Naive thymus-derived CD8-positive, alpha-beta T cell (primary cell): ENCODE measurements around the gene ZKSCAN4. TPM values are rescaled to one million over a fixed set of nuclear protein-coding genes. Genes with fewer than 3 reads are reported as not detected.

Source experiments
- ATAC-seq, 2 donors: fragments of 150-1000 bp; cut with Tn5 transposase in 1 of 2; sonication (Bioruptor Pico), chemical (Tn5 transposase) in 1 of 2; 1 replicate in 1 of 2; 2 replicates in 1 of 2; pipeline ENCODE4 v1.10.0; 2021; ENCODE audit warnings: mild to moderate bottlenecking in 2 of 2, moderate library complexity in 2 of 2
- POLR2A ChIA-PET: fragments of 350-600 bp; sonication (Branson Sonifier 250); formaldehyde crosslinking; loops from one replicate; lab custom pipeline; 2021; ENCODE audit warnings: antibody characterized with exemption; lab: Charles Lee
- DNase-seq, 10 donors: peaks; one replicate each; pipeline versions ENCODE4 v3.0.0 to v3.0.0-alpha.2; 2020 to 2022
- H3K27ac Mint-ChIP-seq, 10 donors: one replicate each; pipeline ENCODE4 v1.8.0; 2020 to 2022; ENCODE audit warnings: mild to moderate bottlenecking in 10 of 10, mixed read lengths in 10 of 10, moderate library complexity in 4 of 10, inconsistent platforms in 1 of 10
- H3K27me3 Mint-ChIP-seq, 5 donors: one replicate each; pipeline ENCODE4 v1.8.0; 2021 to 2022; ENCODE audit warnings: mixed read lengths in 5 of 5
- H3K36me3 Mint-ChIP-seq, 3 donors: one replicate each; pipeline ENCODE4 v1.8.0; 2020 to 2022; ENCODE audit warnings: mixed read lengths in 3 of 3, mild to moderate bottlenecking in 2 of 3, inconsistent platforms in 1 of 3
- H3K4me1 Mint-ChIP-seq, 4 donors: one replicate each; pipeline ENCODE4 v1.8.0; 2021 to 2022; ENCODE audit warnings: mixed read lengths in 4 of 4
- H3K4me3 Mint-ChIP-seq, 10 donors: one replicate each; pipeline ENCODE4 v1.8.0; 2020 to 2022; ENCODE audit warnings: mild to moderate bottlenecking in 10 of 10, mixed read lengths in 10 of 10, moderate library complexity in 6 of 10, inconsistent platforms in 1 of 10
- H3K9me3 Mint-ChIP-seq, 9 donors: one replicate each; pipeline ENCODE4 v1.8.0; 2020 to 2022; ENCODE audit warnings: mixed read lengths in 9 of 9, mild to moderate bottlenecking in 3 of 9, inconsistent platforms in 1 of 9, moderate library complexity in 1 of 9
- polyA plus RNA-seq, 3 donors: library from polyadenylated mRNA; unstranded; fragments of 300-500 nt; fragmentation: Illumina TruSeq; gene quantifications; one replicate each; pipeline ENCODE4 v1.2.3, GENCODE V29; 2021
- total RNA-seq, 8 experiments: library from RNA in 2 of 8; stranded (reverse) in 2 of 8; gene quantifications; one replicate each; pipeline ENCODE4 v1.2.3 and lab custom pipeline; 2021 to 2026

ZKSCAN4 gene
- total RNA-seq (10 to 100 TPM; 10.5 to 11.4 TPM), polyA plus RNA-seq (1 to 10 TPM; 3.4 to 7.1 (median 4.1) TPM), total RNA-seq (lab: John Stamatoyannopoulos, UW) (6.4 to 22.0 (median 11.7) reads per million in 6 experiments)

DNA sequence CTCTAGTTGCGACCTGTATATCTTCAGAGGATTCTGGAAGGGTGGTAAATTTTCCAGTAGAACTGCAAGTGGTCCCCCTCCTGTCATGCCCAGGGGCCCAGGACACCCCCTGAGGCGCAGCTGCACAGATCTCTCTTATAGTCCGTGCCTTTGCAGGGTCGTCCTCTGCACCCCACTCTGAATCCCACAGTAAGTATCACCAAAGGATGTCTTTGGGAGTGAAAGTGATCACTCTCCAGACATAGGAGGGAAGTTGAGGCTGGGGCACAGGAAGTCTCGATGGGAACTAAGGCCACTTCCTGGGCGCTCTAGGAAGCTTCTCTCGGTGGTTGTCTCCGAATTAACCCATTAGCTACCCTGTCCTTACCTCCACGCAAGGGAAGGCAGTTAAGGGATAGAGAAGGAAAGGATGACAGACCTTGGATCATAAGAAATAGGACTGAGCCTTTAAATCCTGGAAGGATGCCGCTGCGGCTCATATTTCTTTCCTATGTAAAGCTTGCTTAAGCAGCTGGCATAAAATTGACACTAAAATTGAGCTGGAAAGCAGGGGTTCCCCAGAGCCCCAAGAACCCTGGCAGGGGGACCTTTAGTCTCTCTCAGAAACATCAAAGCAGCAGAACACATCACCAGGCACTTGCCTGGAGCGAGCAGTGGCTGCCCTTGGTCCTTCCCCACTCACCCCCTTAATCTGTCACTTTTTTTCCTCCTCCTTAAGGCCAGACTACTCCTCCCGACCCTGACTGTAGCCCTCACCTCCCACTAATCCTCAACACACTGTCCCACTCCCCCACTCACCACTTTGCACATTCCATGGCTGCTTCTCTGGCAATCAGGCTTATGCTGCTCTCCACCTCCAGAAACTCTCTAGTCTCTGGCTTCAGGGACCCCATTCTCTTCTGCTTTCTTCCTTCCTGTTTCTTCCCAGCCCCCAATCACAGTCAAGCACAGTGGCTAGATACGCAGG, at the start of gene ZKSCAN4:
ZKSCAN4 (minus strand) TSS at position 261 of the 967 bp plus-strand sequence. CDS start 289 bp downstream, outside the sequence.
- Mint-ChIP-seq H3K9me3 (peaks cover 0 to 10% (median 0%) of the 10 kb centered on the region in 9 donors), H3K36me3 (peaks cover 0 to 24% (median 10%) of the 10 kb centered on the region in 3 donors), H3K27me3 (peaks cover 0 to 2% (median 0%) of the 10 kb centered on the region in 5 donors), H3K4me3 (peak within 1 kb of the TSS; percentile 88 to 100 (median 98)), H3K4me1 (peaks cover 18 to 48% (median 46%) of the 10 kb centered on the region in 4 donors), H3K27ac (peak within 1 kb of the TSS; percentile 91 to 98 (median 95))
- POLR2A ChIA-PET: interaction anchor here (0.6 to 3.8 kb wide), 14 partner anchors 9 to 171 kb away, joined by 3 to 75 read pairs (median 4); partner anchors contain the start of genes ZKSCAN3, ZKSCAN8 and ZSCAN26
- ATAC-seq: peak; percentile 83 to 93
- peak; percentile 55 to 91 (median 82) for DNase-seq

DNA sequence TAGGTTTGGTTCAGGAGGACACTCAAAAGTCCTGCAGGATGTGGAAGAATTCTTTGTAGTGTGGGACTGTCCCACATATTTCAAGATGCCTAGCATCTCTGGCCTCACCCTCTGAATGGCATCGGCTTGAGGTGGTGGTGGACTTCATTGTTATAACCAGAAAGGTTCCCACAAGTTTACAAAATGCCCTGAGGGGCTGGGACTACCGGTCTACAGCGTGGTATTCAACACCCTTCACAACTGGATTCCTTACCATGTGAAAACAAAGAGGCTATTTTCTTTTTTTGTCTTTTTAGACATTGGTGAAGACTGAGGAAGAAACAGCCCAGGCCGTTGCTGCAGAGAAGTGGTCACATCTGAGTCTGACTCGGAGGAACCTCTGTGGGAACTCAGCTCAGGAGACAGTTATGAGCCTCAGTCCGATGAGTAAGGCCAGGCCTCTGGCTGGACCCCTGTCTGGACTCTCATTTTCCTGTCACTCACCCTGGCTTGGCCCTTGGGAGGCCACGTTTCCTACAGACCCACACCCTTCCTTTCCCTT, 44.5 kb upstream of the ZKSCAN4 start:
- H3K27me3 Mint-ChIP-seq: peaks cover 0 to 9% (median 0%) of the 10 kb centered on the region in 5 donors
- DNase-seq (no peak), ATAC-seq (no peak)
- POLR2A ChIA-PET: no interaction called here
- H3K4me3 Mint-ChIP-seq: no peak overlapping the region
- H3K9me3 Mint-ChIP-seq: no peaks in the 10 kb centered on the region
- H3K36me3 Mint-ChIP-seq: peaks cover 0 to 13% (median 3%) of the 10 kb centered on the region in 3 donors
- no peak overlapping the region for H3K27ac Mint-ChIP-seq
- H3K4me1 Mint-ChIP-seq: no peaks in the 10 kb centered on the region

DNA sequence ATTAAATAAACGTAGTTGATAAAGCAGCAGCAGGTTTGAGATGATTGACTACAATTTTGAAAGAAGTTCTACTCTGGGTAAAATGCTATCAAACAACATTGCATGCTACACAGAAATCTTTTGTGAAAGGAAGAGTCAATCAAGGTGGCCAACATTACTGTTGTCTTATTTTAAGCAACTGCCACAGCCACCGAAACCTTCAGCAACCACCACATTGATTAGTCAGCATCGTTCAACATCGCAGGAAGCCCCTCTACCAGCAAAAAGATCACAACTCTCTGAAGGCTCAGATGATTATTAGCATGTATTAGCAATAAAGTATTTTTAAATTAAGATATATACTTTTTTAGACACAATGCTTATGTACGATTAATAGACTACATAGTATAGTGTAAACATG, 43.3 kb upstream of the ZKSCAN4 start:
- no peak for ATAC-seq
- peaks cover 0 to 9% (median 0%) of the 10 kb centered on the region in 9 donors for H3K9me3 Mint-ChIP-seq
- H3K27ac Mint-ChIP-seq: no peak overlapping the region
- peaks cover 0 to 10% (median 0%) of the 10 kb centered on the region in 3 donors for H3K36me3 Mint-ChIP-seq
- no peak for DNase-seq
- POLR2A ChIA-PET: no interaction called here
- H3K27me3 Mint-ChIP-seq: peaks cover 0 to 12% (median 0%) of the 10 kb centered on the region in 5 donors
- H3K4me1 Mint-ChIP-seq: no peaks in the 10 kb centered on the region
- no peak overlapping the region for H3K4me3 Mint-ChIP-seq

DNA sequence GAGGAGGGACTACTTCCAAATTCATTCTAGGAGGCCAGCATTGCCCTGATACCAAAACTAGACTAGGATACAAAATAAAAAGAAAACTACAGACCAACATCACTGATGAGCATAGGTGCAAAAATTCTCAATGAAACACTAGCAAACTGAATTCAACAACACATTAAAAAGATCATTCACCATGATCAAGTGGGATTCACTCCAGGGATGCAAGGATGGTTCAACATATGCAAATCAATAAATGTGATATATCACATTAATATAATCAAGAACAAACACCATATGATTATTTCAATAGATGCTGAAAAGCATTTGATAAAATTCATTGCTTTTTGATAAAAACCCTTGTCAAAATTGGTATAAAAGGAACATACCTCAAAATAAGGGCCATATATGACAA, 39.5 kb upstream of the ZKSCAN4 start:
- Mint-ChIP-seq H3K4me1 (no peaks in the 10 kb centered on the region), H3K4me3 (no peak overlapping the region), H3K9me3 (peaks cover 0 to 9% (median 0%) of the 10 kb centered on the region in 9 donors), H3K36me3 (peaks cover 3 to 15% (median 9%) of the 10 kb centered on the region in 3 donors), H3K27me3 (peaks cover 0 to 6% (median 0%) of the 10 kb centered on the region in 5 donors), H3K27ac (no peak overlapping the region)
- DNase-seq: no peak
- POLR2A ChIA-PET: no interaction called here
- ATAC-seq: no peak

DNA sequence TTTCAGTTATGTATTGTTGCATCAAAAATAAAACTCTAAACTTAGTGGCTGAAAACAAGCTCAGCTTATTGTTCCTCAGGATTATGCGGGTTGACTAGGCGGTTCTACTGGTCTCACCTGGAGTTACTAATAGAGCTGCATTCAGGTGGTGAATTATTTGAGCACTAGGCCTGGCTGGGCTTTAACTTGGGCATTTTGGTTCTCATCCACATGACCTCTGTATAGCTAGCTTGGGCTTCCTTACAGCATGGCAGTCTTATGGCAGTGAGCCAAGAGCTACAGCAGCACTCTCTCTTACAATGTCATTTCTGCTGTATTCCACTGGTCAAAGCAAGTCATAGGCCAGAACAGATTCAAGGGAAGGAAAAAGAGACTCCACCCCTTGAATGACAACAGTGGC, 30.9 kb upstream of the ZKSCAN4 start:
- Mint-ChIP-seq H3K4me1 (peaks cover 9 to 14% (median 12%) of the 10 kb centered on the region in 4 donors), H3K4me3 (peak overlapping the region in 1 of 10 donors; percentile 14), H3K36me3 (peaks cover 6 to 8% (median 7%) of the 10 kb centered on the region in 3 donors), H3K27ac (no peak overlapping the region), H3K27me3 (peaks cover 18 to 36% (median 22%) of the 10 kb centered on the region in 5 donors), H3K9me3 (peaks cover 0 to 7% (median 0%) of the 10 kb centered on the region in 9 donors)
- DNase-seq: no peak
- POLR2A ChIA-PET: interaction anchor here (0.5 kb wide), 1 partner anchor 142 kb away, joined by 3 read pairs; no protein-coding TSS in a partner anchor
- no peak for ATAC-seq

DNA sequence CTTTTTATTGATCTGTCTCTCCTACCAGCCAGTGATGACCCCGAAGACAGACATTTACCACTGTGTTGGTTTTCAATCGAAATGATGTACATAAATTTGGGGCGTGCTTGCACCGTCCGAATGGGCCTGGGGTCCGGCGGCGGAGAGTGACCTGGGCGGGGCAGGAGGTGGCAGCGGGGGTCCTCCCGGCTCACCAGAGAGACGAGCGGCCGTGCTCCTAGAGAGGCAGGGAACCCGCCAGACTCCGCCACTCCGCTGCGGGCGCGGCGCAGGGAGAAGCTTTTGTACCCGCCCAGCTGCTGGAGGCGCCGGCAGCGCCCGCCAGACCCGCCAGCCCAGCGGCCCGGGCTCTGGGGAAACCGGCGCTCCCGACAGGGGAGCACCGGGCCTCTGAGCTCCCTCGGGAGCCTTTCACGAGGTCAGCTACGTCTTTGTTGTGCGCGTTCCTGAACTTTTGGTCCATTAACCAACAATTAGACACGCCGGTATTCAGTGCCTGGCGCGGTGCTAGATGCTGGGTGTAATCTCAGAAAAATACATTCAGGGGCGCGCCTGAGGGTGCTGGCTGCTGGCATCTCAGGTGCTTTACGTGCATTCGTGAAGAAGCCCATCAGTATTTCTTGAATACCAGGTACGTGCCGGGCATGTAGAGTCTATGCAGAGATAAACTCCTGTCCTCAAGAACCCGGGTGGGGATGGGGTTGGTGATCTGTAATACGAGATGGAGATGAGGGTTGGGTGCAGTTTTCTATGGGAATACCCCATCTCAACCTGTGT, 29.4 kb upstream of the ZKSCAN4 start, which contains the start of gene PGBD1:
PGBD1 (plus strand) TSS at position 285 of the 777 bp plus-strand sequence. CDS start 2,242 bp downstream, outside the sequence.
- Mint-ChIP-seq H3K36me3 (peaks cover 13 to 17% (median 14%) of the 10 kb centered on the region in 3 donors), H3K9me3 (peaks cover 0 to 7% (median 0%) of the 10 kb centered on the region in 9 donors), H3K27ac (peak within 1 kb of the TSS in 4 of 10 donors; percentile 8 to 80 (median 65)), H3K4me3 (peak within 1 kb of the TSS; percentile 75 to 90 (median 82)), H3K27me3 (peaks cover 18 to 32% (median 18%) of the 10 kb centered on the region in 5 donors), H3K4me1 (peaks cover 9 to 14% (median 12%) of the 10 kb centered on the region in 4 donors)
- peak; percentile 91 to 95 for ATAC-seq
- peak; percentile 6 to 65 (median 39) for DNase-seq
- POLR2A ChIA-PET: interaction anchor here (1.4 kb wide), 1 partner anchor 15 kb away, joined by 7 read pairs; the partner anchor contains the start of gene ZSCAN26

DNA sequence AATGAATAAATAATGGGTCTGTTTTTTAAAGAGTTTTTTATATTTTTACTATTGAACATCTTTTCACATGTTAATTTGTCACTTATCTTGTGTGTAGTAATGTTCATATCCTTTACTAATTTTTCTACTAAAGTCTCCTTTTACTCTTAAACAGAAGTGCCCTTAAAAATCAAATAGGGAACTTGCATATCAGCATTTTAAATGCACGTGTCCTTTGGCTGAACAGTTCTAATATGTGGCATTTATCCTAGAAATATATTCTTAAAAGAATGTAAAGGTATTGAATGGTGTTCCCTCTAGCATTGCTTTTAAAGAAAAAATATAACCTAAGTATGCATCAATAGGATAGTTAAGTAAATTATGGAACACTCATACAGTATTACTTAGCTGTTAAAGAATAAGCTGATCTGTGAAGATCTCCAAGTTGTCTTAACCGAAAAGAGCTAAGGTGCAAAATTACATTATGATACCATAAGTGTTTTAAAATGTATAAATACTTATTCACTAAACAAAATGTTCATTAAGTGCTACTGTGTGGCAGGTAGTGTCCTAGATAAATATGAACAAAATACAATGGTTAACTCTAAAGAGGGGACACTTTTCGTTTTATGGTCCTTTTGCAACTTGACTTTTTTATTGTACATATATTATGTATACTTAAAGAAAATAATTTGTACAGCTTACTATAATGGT, 28.7 kb upstream of the ZKSCAN4 start:
- DNase-seq (no peak), ATAC-seq (no peak)
- H3K4me1 Mint-ChIP-seq: peaks cover 9 to 14% (median 12%) of the 10 kb centered on the region in 4 donors
- peak overlapping the region; percentile 75 to 90 (median 80) for H3K4me3 Mint-ChIP-seq
- H3K27me3 Mint-ChIP-seq: peaks cover 17 to 32% (median 18%) of the 10 kb centered on the region in 5 donors
- peaks cover 19 to 24% (median 20%) of the 10 kb centered on the region in 3 donors for H3K36me3 Mint-ChIP-seq
- POLR2A ChIA-PET: interaction anchor here (1.4 kb wide), 1 partner anchor 14 kb away, joined by 7 read pairs; the partner anchor contains the start of gene ZSCAN26
- H3K9me3 Mint-ChIP-seq: peaks cover 0 to 14% (median 0%) of the 10 kb centered on the region in 9 donors
- peak overlapping the region in 1 of 10 donors; percentile 8 for H3K27ac Mint-ChIP-seq

DNA sequence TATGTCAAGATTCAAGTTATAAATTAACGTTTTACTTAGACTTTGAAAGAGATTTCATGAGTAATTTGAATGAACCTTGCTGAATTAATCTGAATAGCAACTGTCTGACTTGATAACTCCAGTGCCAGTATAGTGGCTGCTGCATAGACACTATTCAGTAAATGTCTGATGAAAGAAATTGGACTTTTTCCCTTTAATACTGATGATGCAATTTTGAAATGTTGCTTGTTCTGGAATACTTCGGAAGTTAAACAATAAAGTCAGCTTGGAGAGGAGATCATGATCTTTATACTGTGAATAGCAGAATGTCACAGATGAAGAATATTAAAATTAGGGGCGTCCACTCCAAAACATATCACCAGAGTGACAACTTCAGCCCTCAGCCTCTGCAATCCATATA, 25.7 kb upstream of the ZKSCAN4 start:
- H3K4me1 Mint-ChIP-seq: peaks cover 10 to 20% (median 19%) of the 10 kb centered on the region in 4 donors
- H3K27me3 Mint-ChIP-seq: peaks cover 9 to 13% (median 11%) of the 10 kb centered on the region in 5 donors
- H3K27ac Mint-ChIP-seq: no peak overlapping the region
- H3K4me3 Mint-ChIP-seq: no peak overlapping the region
- H3K9me3 Mint-ChIP-seq: peaks cover 0 to 14% (median 0%) of the 10 kb centered on the region in 9 donors
- ATAC-seq: no peak
- peaks cover 30 to 51% (median 40%) of the 10 kb centered on the region in 3 donors for H3K36me3 Mint-ChIP-seq
- POLR2A ChIA-PET: interaction anchor here (1.7 kb wide), 1 partner anchor 11 kb away, joined by 4 read pairs; the partner anchor contains the start of gene ZSCAN26
- DNase-seq: no peak

DNA sequence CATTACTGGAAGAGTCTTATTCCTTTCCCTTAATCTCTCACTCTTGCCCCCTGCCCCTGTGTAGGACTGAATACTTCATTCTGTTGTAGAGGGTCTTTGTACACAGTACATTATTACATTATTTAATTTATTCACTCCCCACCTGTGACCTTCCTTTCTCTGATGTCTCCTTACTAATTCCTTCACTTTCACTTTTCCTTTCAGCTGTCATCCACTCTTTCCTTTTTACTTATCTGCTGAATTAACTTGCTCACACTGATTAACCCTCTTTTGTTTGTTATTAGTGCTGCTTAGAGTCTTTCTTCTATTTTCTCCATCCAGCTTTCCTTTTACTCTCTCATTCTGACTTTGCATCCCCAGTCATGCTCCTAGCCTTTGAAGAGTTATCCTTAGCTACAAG, 22.8 kb upstream of the ZKSCAN4 start:
- Mint-ChIP-seq H3K27ac (peak overlapping the region in 7 of 10 donors; percentile 12 to 92 (median 54)), H3K36me3 (peaks cover 30 to 69% (median 45%) of the 10 kb centered on the region in 3 donors), H3K4me3 (no peak overlapping the region), H3K9me3 (peaks cover 0 to 8% (median 0%) of the 10 kb centered on the region in 9 donors), H3K4me1 (peaks cover 7 to 17% (median 10%) of the 10 kb centered on the region in 4 donors), H3K27me3 (no peaks in the 10 kb centered on the region)
- no peak for DNase-seq
- no peak for ATAC-seq
- POLR2A ChIA-PET: no interaction called here

DNA sequence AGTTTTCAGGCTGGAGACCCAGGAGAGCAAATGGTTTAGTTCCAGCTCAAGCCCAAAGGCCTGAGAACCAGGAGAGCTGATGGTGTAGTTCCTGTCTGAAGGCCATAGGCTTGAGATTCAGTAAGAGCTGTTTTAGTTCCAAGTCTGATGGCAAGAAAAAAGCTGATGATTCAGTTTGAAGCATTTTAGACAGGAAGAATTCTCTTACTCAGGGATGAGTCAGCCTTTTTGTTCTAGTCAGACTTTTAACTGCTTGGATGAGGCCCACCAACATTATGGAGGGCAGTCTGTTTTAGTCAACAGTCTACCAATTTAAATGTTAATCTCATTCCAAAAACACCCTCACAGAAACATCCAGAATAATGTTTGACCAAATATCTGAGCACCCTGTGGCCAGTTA, 17.4 kb upstream of the ZKSCAN4 start:
- peaks cover 3 to 23% (median 18%) of the 10 kb centered on the region in 4 donors for H3K4me1 Mint-ChIP-seq
- H3K36me3 Mint-ChIP-seq: peaks cover 0 to 35% (median 14%) of the 10 kb centered on the region in 3 donors
- peak overlapping the region in 1 of 10 donors; percentile 6 for H3K4me3 Mint-ChIP-seq
- H3K27ac Mint-ChIP-seq: peak overlapping the region in 2 of 10 donors; percentile 50 to 55
- no peak for DNase-seq
- ATAC-seq: no peak
- H3K27me3 Mint-ChIP-seq: no peaks in the 10 kb centered on the region
- POLR2A ChIA-PET: interaction anchor here (0.9 kb wide), 1 partner anchor 17 kb away, joined by 3 read pairs; the partner anchor contains the start of gene ZKSCAN4
- peaks cover 0 to 2% (median 0%) of the 10 kb centered on the region in 9 donors for H3K9me3 Mint-ChIP-seq
